ENCODE results near the gene VIL1.

GRCh38 chr2:218401890-218402289, 17.0 kb upstream of the VIL1 start:
- TF ChIP-seq CEBPB (IDR thresholded peaks at IDR 0.05; ENCODE audit: low read depth, low read length), result no peak
- no peak for TF ChIP-seq CTCF (conservative IDR thresholded peaks at IDR 0.05; ENCODE audit: low read depth, low read length)
- TF ChIP-seq USF2 (IDR thresholded peaks at IDR 0.05; ENCODE audit: low read depth, low read length), result no peak
- no peak for TF ChIP-seq MAZ (IDR thresholded peaks at IDR 0.05; ENCODE audit: borderline replicate concordance, low read depth, low read length)
- TF ChIP-seq POLR2A (IDR thresholded peaks at IDR 0.05; ENCODE audit: low read depth, low read length), result no peak
- no peak for TF ChIP-seq MAFK (IDR thresholded peaks at IDR 0.05; ENCODE audit: low read depth, low read length)
- no peak for TF ChIP-seq RAD21 (IDR thresholded peaks at IDR 0.05; ENCODE audit: low read length)
